H1 (cell line): ENCODE measurements around the gene PRICKLE2. TPM values are rescaled to one million over a fixed set of nuclear protein-coding genes. Genes with fewer than 3 reads are reported as not detected.

Experiments
- CTCF ChIA-PET: fragments of 300-600 bp; sonication (Branson Sonifier 250); formaldehyde crosslinking; loops from one replicate; lab custom pipeline; 2021; ENCODE audit not compliant: partially characterized antibody; lab: Charles Lee
- POLR2A ChIA-PET: fragments of 300-600 bp; sonication (Branson Sonifier 250); formaldehyde crosslinking; loops from one replicate; lab custom pipeline; 2021; ENCODE audit warnings: inconsistent platforms; ENCODE audit not compliant: partially characterized antibody; lab: Charles Lee
- DNase-seq, 2 experiments: peaks; one replicate each; pipeline versions ENCODE4 v3.0.0 to v3.0.0-alpha.2; 2010 to 2022; ENCODE audit warnings: low spot score in 2 of 2, low read depth in 1 of 2, mixed read lengths in 1 of 2
- FAIRE-seq: peaks from 2 replicates; lab custom pipeline; 2011; peaks lifted over from hg19 to GRCh38; lab: Jason Lieb, UNC
- H2AFZ ChIP-seq: 2 replicates; pipeline ENCODE4 v1.8.1; 2012; ENCODE audit warnings: low read length, inconsistent platforms
- H2AK5ac ChIP-seq: 2 replicates; pipeline ENCODE4 v1.6.1; 2013; ENCODE audit warnings: low read depth, low read length
- H2BK120ac ChIP-seq: replicated peaks from 2 replicates; pipeline ENCODE3; 2013; ENCODE audit warnings: low read depth, low read length, inconsistent platforms
- H2BK12ac ChIP-seq: 2 replicates; pipeline ENCODE4 v1.6.1; 2013; ENCODE audit warnings: low read depth, low read length
- H2BK15ac ChIP-seq: 2 replicates; pipeline ENCODE4 v1.6.1; 2013; ENCODE audit warnings: low read length
- H2BK20ac ChIP-seq: 2 replicates; pipeline ENCODE4 v1.6.1; 2013; ENCODE audit warnings: low read length
- H2BK5ac ChIP-seq: 2 replicates; pipeline ENCODE4 v1.6.1; 2013; ENCODE audit warnings: low read depth, low read length
- H3K14ac ChIP-seq: 2 replicates; pipeline ENCODE4 v1.6.1; 2013; ENCODE audit warnings: inconsistent platforms; ENCODE audit not compliant: insufficient read length
- H3K18ac ChIP-seq: 2 replicates; pipeline ENCODE4 v1.6.1; 2013; ENCODE audit warnings: low read length; ENCODE audit errors: extremely low read depth
- H3K23ac ChIP-seq: 2 replicates; pipeline ENCODE4 v1.6.1; 2013; ENCODE audit warnings: inconsistent platforms; ENCODE audit not compliant: insufficient read length
- H3K23me2 ChIP-seq: 2 replicates; pipeline ENCODE4 v1.6.1; 2013; ENCODE audit warnings: low read depth, low read length
- H3K27ac ChIP-seq: 2 replicates; pipeline ENCODE4 v1.6.1; 2011; ENCODE audit warnings: low read depth, low read length, inconsistent platforms
- H3K27me3 ChIP-seq, 4 experiments: replicated peaks in 1 of 4; 1 replicate in 1 of 4; 2 replicates in 3 of 4; pipeline versions ENCODE4 v1.6.1 to v1.8.1; 2011 to 2013; ENCODE audit warnings: low read length in 3 of 4, mild to moderate bottlenecking in 3 of 4, inconsistent platforms in 2 of 4, mixed read lengths in 2 of 4, moderate library complexity in 1 of 4; ENCODE audit not compliant: control insufficient read depth in 3 of 4, insufficient read depth in 3 of 4; ENCODE audit errors: extremely low read depth in 1 of 4
- H3K36me3 ChIP-seq, 4 experiments: 2 replicates each; pipeline versions ENCODE4 v1.6.1 to v1.8.1; 2011 to 2013; ENCODE audit warnings: mild to moderate bottlenecking in 4 of 4, low read length in 3 of 4, moderate library complexity in 2 of 4, control low read depth in 1 of 4, inconsistent platforms in 1 of 4; ENCODE audit not compliant: insufficient read depth in 4 of 4, control insufficient read depth in 2 of 4
- H3K4ac ChIP-seq: replicated peaks from 2 replicates; pipeline ENCODE3; 2013; ENCODE audit warnings: low read length, low read depth, mixed read lengths, inconsistent platforms; ENCODE audit not compliant: insufficient read length
- H3K4me1 ChIP-seq, 4 experiments: replicated peaks in 1 of 4; 1 replicate in 1 of 4; 2 replicates in 3 of 4; pipeline versions ENCODE4 v1.6.1 to v1.8.1; 2011 to 2013; ENCODE audit warnings: low read length in 3 of 4, inconsistent platforms in 2 of 4, mixed read lengths in 1 of 4; ENCODE audit not compliant: insufficient read depth in 4 of 4, control insufficient read depth in 3 of 4
- H3K4me2 ChIP-seq, 2 experiments: 2 replicates each; pipeline versions ENCODE4 v1.6.1 to v1.8.1; 2011 to 2013; ENCODE audit warnings: low read depth in 2 of 2, low read length in 2 of 2, control low read depth in 1 of 2, inconsistent platforms in 1 of 2, mild to moderate bottlenecking in 1 of 2; ENCODE audit not compliant: insufficient read depth in 1 of 2
- H3K4me3 ChIP-seq, 4 experiments: fragments of 200-600, 300-600 bp in 1 of 4; sonication (generic), shearing (Covaris generic), sonication (Bioruptor Twin) in 1 of 4; 2 replicates each; pipeline versions ENCODE4 v1.5.1 to v1.8.1; 2011 to 2016; ENCODE audit warnings: low read length in 4 of 4, low read depth in 3 of 4, control low read depth in 2 of 4, inconsistent platforms in 2 of 4, mild to moderate bottlenecking in 2 of 4, mixed read lengths in 1 of 4, moderate library complexity in 1 of 4; ENCODE audit not compliant: insufficient read depth in 2 of 4; ENCODE audit errors: extremely low read depth in 1 of 4
- H3K56ac ChIP-seq: replicated peaks from 2 replicates; pipeline ENCODE3; 2013; ENCODE audit warnings: low read depth, mild to moderate bottlenecking, mixed read lengths, low read length, inconsistent platforms; ENCODE audit not compliant: insufficient read length
- H3K79me1 ChIP-seq: 2 replicates; pipeline ENCODE4 v1.6.1; 2013; ENCODE audit warnings: low read depth, low read length, control low read depth
- H3K79me2 ChIP-seq, 2 experiments: 2 replicates each; pipeline versions ENCODE4 v1.6.1 to v1.8.1; 2012 to 2013; ENCODE audit warnings: low read length in 2 of 2, mild to moderate bottlenecking in 2 of 2, inconsistent platforms in 1 of 2; ENCODE audit not compliant: insufficient read depth in 2 of 2, control insufficient read depth in 1 of 2
- H3K9ac ChIP-seq, 4 experiments: replicated peaks in 1 of 4; 1 replicate in 1 of 4; 2 replicates in 3 of 4; pipeline versions ENCODE4 v1.6.1 to v1.8.1; 2011 to 2013; ENCODE audit warnings: low read depth in 3 of 4, low read length in 3 of 4, control low read depth in 2 of 4, mild to moderate bottlenecking in 2 of 4, moderate library complexity in 2 of 4, inconsistent platforms in 1 of 4; ENCODE audit errors: extremely low read depth in 1 of 4
- H3K9me3 ChIP-seq, 2 experiments: 2 replicates each; pipeline versions ENCODE4 v1.6.1 to v1.8.1; 2012 to 2013; ENCODE audit warnings: mild to moderate bottlenecking in 2 of 2, moderate library complexity in 2 of 2, control low read depth in 1 of 2, inconsistent platforms in 1 of 2, low read depth in 1 of 2, low read length in 1 of 2, mixed read lengths in 1 of 2; ENCODE audit not compliant: insufficient read depth in 2 of 2
- H4K20me1 ChIP-seq, 2 experiments: replicated peaks in 1 of 2; 2 replicates each; pipeline versions ENCODE3 to v1.8.1; 2011 to 2013; ENCODE audit warnings: inconsistent platforms in 2 of 2, low read length in 2 of 2, mild to moderate bottlenecking in 1 of 2; ENCODE audit not compliant: insufficient read depth in 2 of 2, control insufficient read depth in 1 of 2
- H4K5ac ChIP-seq: 2 replicates; pipeline ENCODE4 v1.6.1; 2013; ENCODE audit warnings: low read length, low read depth, mixed read lengths, inconsistent platforms; ENCODE audit not compliant: insufficient read length
- H4K8ac ChIP-seq: 2 replicates; pipeline ENCODE4 v1.8.0; 2013; ENCODE audit warnings: mild to moderate bottlenecking, moderate library complexity, low read length, inconsistent platforms; ENCODE audit not compliant: insufficient read depth; ENCODE audit errors: extremely low read depth
- H4K91ac ChIP-seq: replicated peaks from 2 replicates; pipeline ENCODE3; 2013; ENCODE audit warnings: low read length, mixed read lengths, inconsistent platforms; ENCODE audit not compliant: insufficient read length
- CEBPB ChIP-seq: IDR thresholded peaks from 2 replicates; pipeline ENCODE4 v1.6.1; 2012; ENCODE audit warnings: low read depth, low read length
- CHD1 ChIP-seq: IDR thresholded peaks from 2 replicates; pipeline ENCODE4 v1.6.1; 2012; ENCODE audit warnings: low read depth, low read length, improper control_type of control experiment
- E2F6 ChIP-seq: IDR thresholded peaks from 2 replicates; pipeline ENCODE4 v1.6.1; 2012; ENCODE audit warnings: inconsistent platforms
- GTF2F1 ChIP-seq: IDR thresholded peaks from 2 replicates; pipeline ENCODE4 v1.6.1; 2012; ENCODE audit warnings: low read depth, low read length, improper control_type of control experiment, borderline replicate concordance
- KDM1A ChIP-seq: fragments of 200-600, 300-600 bp; sonication (generic); IDR thresholded peaks from 2 replicates; pipeline ENCODE4 v1.7.1; 2016; ENCODE audit warnings: mild to moderate bottlenecking, low read length, borderline replicate concordance
- MAX ChIP-seq: IDR thresholded peaks from 2 replicates; pipeline ENCODE4 v1.6.1; 2012; ENCODE audit warnings: inconsistent platforms
- PHF8 ChIP-seq: fragments of 200-600 bp; sonication (generic); conservative IDR thresholded peaks from 2 replicates; pipeline ENCODE4 v1.7.1; 2012; ENCODE audit warnings: low read depth, mild to moderate bottlenecking, inconsistent platforms, low read length, moderate library complexity
- SP1 ChIP-seq: IDR thresholded peaks from 2 replicates; pipeline ENCODE4 v1.6.1; 2011; ENCODE audit warnings: low read depth, low read length
- SRF ChIP-seq: IDR thresholded peaks from 2 replicates; pipeline ENCODE4 v1.6.1; 2011; ENCODE audit warnings: mild to moderate bottlenecking, low read depth, low read length, moderate library complexity
- TEAD4 ChIP-seq: IDR thresholded peaks from 2 replicates; pipeline ENCODE4 v1.6.1; 2012; ENCODE audit warnings: low read depth, low read length, inconsistent platforms, mixed read lengths
- USF2 ChIP-seq: IDR thresholded peaks from 2 replicates; pipeline ENCODE4 v1.6.1; 2011; ENCODE audit warnings: low read length, improper control_type of control experiment
- WGBS, 2 experiments: shearing (Covaris generic) in 1 of 2; methylation state at CpG; one replicate each; pipeline versions ENCODE4 v1.1.6 to v1.1.7; 2013 to 2015; ENCODE audit warnings: low lambda C conversion rate in 2 of 2, mixed read lengths in 2 of 2, inconsistent platforms in 1 of 2, low coverage in 1 of 2, missing lambda C conversion rate in 1 of 2; ENCODE audit not compliant: insufficient replicate concordance in 2 of 2, insufficient coverage in 1 of 2, insufficient read length in 1 of 2; ENCODE audit errors: extremely low coverage in 1 of 2, missing lambda C conversion rate in 1 of 2; 5-methylcytosine and 5-hydroxymethylcytosine counted together
- polyA plus RNA-seq, 7 experiments: library from polyadenylated mRNA; depleted of rRNA in 3 of 7; stranded (reverse) in 5 of 7; unstranded in 2 of 7; fragments of >200 nt in 5 of 7; fragments of 200-250 nt in 2 of 7; gene quantifications; 1 replicate in 5 of 7; 2 replicates in 1 of 7; 4 replicates in 1 of 7; pipeline versions ENCODE4 v1.2.1 to v1.2.3, GENCODE V29; 2011 to 2013; ENCODE audit warnings: missing spikeins in 2 of 7, mixed read lengths in 2 of 7
- total RNA-seq: library from RNA; stranded (reverse); fragmentation: NEBNext Ultra II Directional; extraction: Animal tissue kit (Norgen Biotek cat#: 25700); gene quantifications from 2 replicates; pipeline ENCODE4 v1.2.1, GENCODE V29; 2021

The PRICKLE2 gene
- total and polyA plus RNA-seq, 2 of the 8 experiments (the other 6 are each of a cell fraction or from before 2014, with no cell fraction given): 2.9 to 8.0 TPM

- H3K4me3 ChIP-seq: no peak overlapping the region
- H2BK12ac ChIP-seq: no peak overlapping the region
- ChIA-PET POLR2A (no interaction called here), CTCF (interaction anchor here (0.6 to 1.3 kb wide), 3 partner anchors 22 to 261 kb away, joined by 3 to 5 read pairs (median 3); no protein-coding TSS in a partner anchor)
- no peak overlapping the region; the same call in 1 of the 2 replicates for H2BK5ac ChIP-seq
- H3K27me3 ChIP-seq: peaks cover 0 to 17% (median 7%) of the 10 kb centered on the region in 4 experiments; a peak in 4 of 7 replicates
- H4K8ac ChIP-seq: no peak overlapping the region
- H3K79me2 ChIP-seq: no peaks in the 10 kb centered on the region
- no peak overlapping the region for H2BK20ac ChIP-seq
- H3K4ac ChIP-seq: no peak overlapping the region
- H3K56ac ChIP-seq: no peak overlapping the region
- no peak overlapping the region for H2AFZ ChIP-seq
- H3K4me1 ChIP-seq: peaks cover 10 to 32% (median 25%) of the 10 kb centered on the region in 4 experiments; a peak in 6 of 7 replicates
- H3K4me2 ChIP-seq: no peak overlapping the region
- peaks cover 2 to 8% of the 10 kb centered on the region in 2 experiments for H4K20me1 ChIP-seq
- no peaks in the 10 kb centered on the region for H3K9me3 ChIP-seq
- no peaks in the 10 kb centered on the region for H3K36me3 ChIP-seq
- no peak overlapping the region for H3K9ac ChIP-seq
- peaks cover 2% of the 10 kb centered on the region; the same call in 1 of the 2 replicates for H3K23me2 ChIP-seq
- H3K18ac ChIP-seq: no peak overlapping the region
- no peak overlapping the region for H2BK120ac ChIP-seq
- FAIRE-seq (no peak), DNase-seq (no peak)
- no peak overlapping the region for H2BK15ac ChIP-seq
- H4K91ac ChIP-seq: no peak overlapping the region
- H4K5ac ChIP-seq: no peak overlapping the region
- no peak overlapping the region for H3K23ac ChIP-seq
- H3K14ac ChIP-seq: no peak overlapping the region
- 80% methylated on average over 3 of the region's 3 CpGs; no CpG with 5 or more reads in 1 of the 2 experiments for WGBS, 2 experiments
- no peaks in the 10 kb centered on the region; the same call in 1 of the 2 replicates for H3K79me1 ChIP-seq
- H2AK5ac ChIP-seq: no peak overlapping the region
- no peak overlapping the region for H3K27ac ChIP-seq
- TF ChIP-seq CEBPB (no peak), CHD1 (no peak), USF2 (no peak), KDM1A (no peak), PHF8 (no peak), E2F6 (no peak), MAX (no peak), SP1 (no peak), GTF2F1 (no peak), SRF (no peak), TEAD4 (no peak)
Observed at GRCh38 chr3:64222501-64223111, 2.7 kb downstream of the PRICKLE2 start.
